ENCODE measurements around the gene C12orf56. TPM values are rescaled to one million over a fixed set of nuclear protein-coding genes. Genes with fewer than 3 reads are reported as not detected.
"Not testable (repeated sequence)": the region's sequence is repeated elsewhere in the genome, so short reads cannot be mapped to it uniquely, and the experiment has no call there.

C12orf56 gene
- total RNA-seq, 1 donor from 2014 or later: not detected

GRCh38 chr12:64318605-64319004 lies 72.0 kb downstream of the C12orf56 start:
- DNase-seq (ENCODE audit: low spot score): no peak

DNA sequence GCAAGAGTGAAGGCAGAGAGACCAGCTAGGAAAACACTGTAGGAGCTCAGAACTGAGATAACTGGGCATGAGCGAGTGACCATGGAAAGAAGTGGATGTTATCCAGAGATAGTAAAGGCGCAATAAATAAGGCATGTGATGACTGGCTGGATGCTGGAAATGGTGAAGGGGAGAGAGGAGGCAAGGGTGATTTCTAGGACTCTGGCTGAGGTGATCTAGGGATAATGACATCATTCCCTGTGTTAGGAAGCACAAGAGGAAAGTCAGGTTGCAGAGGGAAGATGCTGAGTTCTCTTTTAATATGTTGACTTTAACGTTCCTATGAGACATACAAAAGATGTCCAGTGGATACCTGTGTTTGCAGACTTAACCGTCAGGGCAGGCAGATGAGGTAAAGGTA lies 78.7 kb downstream of the C12orf56 start:
- DNase-seq (ENCODE audit: low spot score): no peak

DNA sequence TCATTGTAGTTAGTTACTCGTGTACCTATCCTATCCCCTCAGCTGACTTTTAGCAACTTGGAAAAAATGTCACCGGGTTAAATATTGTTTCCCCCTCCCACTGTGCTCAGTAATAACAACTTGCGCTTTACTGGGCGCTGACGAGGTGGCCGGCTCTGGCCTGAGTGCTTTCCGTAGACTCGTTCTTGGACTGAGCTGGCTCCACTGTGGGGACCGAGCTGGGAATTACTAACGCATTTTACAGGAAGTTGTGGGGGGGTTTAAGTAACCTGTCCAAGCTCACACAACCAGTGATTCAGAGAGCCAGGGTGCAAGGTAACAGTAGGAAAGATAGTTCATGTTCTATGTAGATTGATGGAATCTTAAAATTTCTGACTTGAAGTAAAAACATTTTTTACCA lies 86.0 kb downstream of the C12orf56 start:
- DNase-seq (ENCODE audit: low spot score): no peak

DNA sequence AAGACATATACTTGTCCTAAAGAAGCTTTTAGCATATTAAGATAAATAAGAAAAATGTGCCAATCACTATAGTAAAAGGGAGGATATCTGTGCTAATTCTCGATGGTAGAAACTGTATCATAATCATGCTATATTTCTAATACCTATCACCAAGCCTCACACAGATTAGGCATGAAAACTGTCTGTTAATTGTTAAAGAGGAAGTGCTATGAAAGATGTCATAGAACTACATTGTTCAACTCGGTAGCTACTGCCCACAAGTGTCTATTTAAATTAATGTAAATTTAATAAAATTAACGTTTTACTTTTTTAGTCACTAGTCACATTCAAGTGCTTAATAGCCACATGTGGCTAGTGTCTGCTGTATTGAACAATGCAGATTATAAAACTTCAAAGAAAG lies 90.9 kb downstream of the C12orf56 start:
- DNase-seq (ENCODE audit: low spot score): no peak

DNA sequence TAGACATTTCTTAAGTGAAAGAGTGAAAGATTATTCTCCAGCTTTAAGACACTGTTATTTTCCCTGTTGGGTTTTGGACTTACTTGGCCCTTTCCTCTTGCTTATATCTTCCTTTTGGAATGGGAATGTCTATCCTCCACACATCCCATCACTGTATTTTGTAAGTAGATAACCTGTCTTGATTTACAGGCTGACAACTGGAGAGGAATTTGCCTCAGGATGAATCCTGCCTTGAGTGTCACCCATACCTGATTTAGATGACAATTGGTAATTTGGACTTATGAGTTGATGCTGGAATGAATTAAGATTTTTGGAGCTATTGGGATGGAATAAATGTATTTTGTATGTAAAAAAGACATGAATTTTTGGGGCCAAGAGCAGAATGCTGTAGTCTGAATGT lies 94.3 kb downstream of the C12orf56 start:
- no peak for DNase-seq (ENCODE audit: low spot score)

GRCh38 chr12:64293654-64294364 lies 96.7 kb downstream of the C12orf56 start:
- DNase-seq (ENCODE audit: low spot score): no peak

GRCh38 chr12:64293174-64293573 lies 97.4 kb downstream of the C12orf56 start:
- not testable (repeated sequence) for DNase-seq (ENCODE audit: low spot score)

DNA sequence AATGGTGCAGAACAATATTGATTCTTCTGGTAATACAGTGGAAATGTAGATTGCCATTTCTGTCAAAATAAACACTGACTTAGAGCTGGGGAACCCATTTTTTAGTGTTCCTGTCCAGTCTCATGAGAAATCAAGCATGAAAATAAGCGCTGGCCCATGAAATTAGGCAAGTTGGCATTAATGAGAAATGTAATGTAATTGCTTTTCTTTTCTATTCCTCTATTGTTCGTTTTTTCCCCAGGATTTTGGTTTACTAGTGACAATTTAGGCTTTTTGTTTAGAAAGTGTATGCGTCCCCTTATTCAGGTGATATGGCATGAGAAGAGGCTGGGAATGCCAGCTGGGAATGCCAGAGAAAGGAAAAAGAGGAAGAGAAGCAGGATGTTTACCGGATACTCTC lies 104.0 kb downstream of the C12orf56 start:
- DNase-seq (ENCODE audit: low spot score): no peak

- DNase-seq (ENCODE audit: low spot score): no peak
These were observed 106.3 kb downstream of the C12orf56 start for GRCh38 chr12:64284256-64284655.

DNA sequence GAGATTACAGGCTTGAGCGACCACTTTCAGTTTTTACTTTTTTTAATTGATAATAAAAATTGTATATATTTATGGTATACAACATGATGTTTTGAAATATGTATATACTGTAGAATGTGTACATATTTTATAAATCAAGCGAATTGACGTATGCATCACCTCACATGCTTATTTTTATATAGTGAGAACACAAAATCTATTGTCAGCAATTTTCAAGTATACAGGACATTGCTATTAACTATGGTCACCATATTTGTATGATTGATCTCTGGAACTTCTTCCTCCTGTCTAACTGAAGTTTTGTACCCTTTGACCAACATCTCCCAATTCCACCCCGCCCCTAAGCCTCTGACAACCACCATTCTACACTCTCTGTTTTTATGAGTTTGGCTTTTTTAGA lies 112.1 kb downstream of the C12orf56 start:
- no peak for DNase-seq (ENCODE audit: low spot score)

GRCh38 chr12:64273527-64274403 lies 116.8 kb downstream of the C12orf56 start:
- DNase-seq (ENCODE audit: low spot score): no peak

DNA sequence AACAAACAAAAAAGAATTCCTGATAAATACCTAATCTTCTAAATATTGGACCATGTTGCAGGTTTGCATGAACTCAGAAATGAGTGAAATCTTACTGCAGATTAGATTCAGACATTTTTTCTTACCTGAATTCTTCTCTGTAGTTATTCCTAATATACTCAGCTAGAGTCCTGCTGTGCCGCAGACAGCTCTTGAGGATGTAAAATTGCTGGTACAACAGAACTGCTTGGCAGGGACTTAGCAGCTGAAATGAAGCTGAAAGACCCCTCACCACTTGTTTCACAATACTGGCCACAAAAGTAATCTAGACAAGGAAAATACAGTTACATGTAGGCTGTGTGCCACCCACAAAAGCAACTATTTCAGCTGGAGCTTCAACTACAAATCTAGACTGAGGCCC lies 120.1 kb downstream of the C12orf56 start:
- no peak for DNase-seq (ENCODE audit: low spot score)

- no peak for DNase-seq (ENCODE audit: low spot score)
These were observed 121.4 kb downstream of the C12orf56 start for GRCh38 chr12:64269161-64269560.

GRCh38 chr12:64268409-64268808 lies 122.1 kb downstream of the C12orf56 start:
- DNase-seq (ENCODE audit: low spot score): no peak

GRCh38 chr12:64265839-64266238 lies 124.7 kb downstream of the C12orf56 start:
- no peak for DNase-seq (ENCODE audit: low spot score)

DNA sequence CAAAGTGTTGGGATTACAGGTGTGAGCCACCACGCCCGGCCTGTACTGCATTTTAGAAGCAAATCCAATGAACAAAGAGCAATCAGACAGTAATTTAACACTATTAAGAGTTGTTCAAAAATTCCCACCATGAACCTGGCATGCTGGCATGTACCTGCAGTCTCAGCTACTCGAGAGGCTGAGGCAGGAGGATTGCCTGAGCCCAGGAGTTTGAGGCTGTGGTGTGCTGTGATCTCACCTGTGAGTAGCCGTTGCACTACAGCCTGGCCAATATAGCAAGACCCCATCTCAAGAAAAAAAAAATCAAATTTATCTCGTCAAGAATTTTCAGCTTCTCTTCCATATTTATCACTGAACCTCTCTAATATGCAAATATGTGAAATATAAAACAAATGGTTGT lies 128.7 kb downstream of the C12orf56 start:
- DNase-seq (ENCODE audit: low spot score): no peak

DNA sequence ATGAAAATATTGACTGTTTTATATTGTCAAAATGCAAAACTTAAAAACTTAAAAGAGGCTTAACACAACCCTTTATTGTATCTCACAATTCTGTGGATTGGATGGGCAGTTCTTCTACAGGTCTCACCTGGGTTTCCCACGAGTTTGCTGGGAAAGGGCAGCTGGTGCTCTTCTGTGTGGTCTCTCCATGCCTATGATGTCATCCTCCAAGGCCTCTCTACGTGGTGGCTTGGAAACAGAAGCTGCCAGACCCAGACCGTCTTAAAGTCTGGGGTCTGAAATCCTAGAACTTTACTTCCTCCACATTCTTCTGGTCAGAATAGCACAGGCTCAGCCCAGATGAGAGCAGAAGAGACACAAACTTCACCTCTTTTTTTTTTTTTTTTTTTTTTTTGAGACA lies 132.0 kb downstream of the C12orf56 start:
- DNase-seq (ENCODE audit: low spot score): no peak

DNA sequence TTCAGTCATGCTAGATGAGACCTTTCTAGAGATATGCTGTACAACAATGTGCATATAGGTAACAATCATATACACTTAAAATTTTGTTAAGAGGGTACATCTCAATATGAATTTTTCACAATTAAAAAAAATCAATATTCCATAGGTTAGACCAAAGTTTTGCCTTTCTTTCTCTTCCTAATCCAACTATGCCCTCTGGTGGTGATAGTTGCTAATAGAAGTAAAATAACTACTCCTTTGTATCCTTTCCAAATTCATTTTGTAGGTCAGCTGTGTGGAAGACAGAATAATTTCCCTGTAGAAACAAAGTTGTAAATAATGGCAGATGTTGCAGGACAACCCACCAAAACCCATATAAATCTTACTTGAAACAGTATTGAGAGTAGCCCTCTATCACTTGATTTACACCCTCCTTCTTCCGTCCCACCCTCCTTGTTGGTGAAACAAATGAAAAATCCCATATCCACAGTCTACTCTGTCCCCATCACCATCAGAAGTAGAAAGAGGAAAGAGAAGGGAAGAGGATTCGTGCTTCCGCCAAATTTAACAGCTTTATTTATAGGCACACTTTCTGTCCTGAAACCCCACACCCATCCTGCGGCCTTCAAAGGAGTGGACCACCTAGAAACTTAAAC lies 134.3 kb downstream of the C12orf56 start:
- no peak for DNase-seq (ENCODE audit: low spot score)

GRCh38 chr12:64255249-64255648 lies 135.3 kb downstream of the C12orf56 start:
- DNase-seq (ENCODE audit: low spot score): no peak

- no peak for DNase-seq (ENCODE audit: low spot score)
These were observed 137.2 kb downstream of the C12orf56 start for GRCh38 chr12:64253356-64253755.

DNA sequence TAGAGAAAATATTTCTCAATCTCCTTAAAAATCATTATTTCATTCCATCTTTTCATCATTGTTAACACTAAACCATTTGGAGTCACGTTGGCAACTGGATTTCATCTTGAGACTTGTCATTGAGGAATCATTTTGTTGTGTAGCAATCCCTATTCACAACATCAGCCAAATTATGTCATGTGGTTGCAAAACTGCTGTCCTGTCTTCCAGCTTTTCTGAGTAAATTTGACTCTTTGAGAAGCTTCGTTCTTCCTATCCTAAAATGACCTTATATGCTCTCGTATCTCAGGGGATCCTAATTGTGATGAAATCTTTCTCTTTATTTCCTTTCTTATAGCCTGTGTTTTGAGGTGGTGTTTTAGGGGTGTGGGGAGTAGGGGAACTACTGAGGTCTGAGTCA lies 137.9 kb downstream of the C12orf56 start:
- no peak for DNase-seq (ENCODE audit: low spot score)

- no peak for DNase-seq (ENCODE audit: low spot score)
These were observed 146.7 kb downstream of the C12orf56 start for GRCh38 chr12:64243809-64244208.
